Dedifferentiated amniotic fluid mesenchymal stem cell (primary cell): Measurements from ENCODE around the gene SENP7.
"Not testable (repeated sequence)": the region's sequence is repeated elsewhere in the genome, so short reads cannot be mapped to it uniquely, and the experiment has no call there.

Experiments used
- DNase-seq: peaks from one replicate; pipeline ENCODE4 v3.0.0-alpha.2; 2016; ENCODE audit errors: extremely low spot score

The SENP7 gene

DNA sequence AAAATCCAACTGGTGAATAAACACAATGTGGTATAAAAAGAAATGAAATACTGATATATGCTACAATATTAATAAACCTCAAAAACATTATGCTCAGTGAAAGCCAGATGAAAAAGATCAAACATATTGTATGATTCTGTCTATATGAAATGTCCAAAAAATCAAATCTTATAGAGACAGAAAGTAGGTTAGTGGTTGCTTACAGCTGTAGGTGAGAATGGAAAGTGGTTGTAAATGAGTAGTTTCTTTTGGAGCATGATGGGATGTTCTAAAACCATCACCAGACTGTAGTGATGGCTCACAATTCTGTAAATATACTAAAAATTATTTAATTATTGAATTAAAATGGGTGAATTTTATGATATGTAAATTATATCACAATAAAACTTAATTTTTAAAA is 58.4 kb downstream of the SENP7 start:
- DNase-seq: no peak

GRCh38 chr3:101453961-101454360 is 59.1 kb downstream of the SENP7 start:
- DNase-seq: no peak

- not testable (repeated sequence) for DNase-seq
Observed at GRCh38 chr3:101438641-101439040, 74.4 kb downstream of the SENP7 start.

DNA sequence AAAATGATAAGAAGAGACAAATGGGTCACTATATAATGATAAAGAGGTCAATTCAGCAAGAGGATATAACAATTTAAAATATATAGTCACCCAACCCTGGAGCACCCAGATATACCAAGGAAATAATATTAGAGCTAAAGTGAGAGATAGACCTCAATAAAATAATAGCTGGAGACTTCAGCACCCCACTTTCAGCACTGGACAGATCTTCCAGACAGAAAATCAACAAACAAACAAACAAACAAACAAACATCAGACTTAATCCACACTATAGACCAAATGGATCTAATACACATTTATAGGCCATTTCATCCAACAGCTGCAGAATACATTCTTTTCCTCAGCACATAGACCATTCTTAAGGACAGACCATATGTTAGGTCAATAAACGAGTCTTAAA is 79.4 kb downstream of the SENP7 start:
- no peak for DNase-seq

DNA sequence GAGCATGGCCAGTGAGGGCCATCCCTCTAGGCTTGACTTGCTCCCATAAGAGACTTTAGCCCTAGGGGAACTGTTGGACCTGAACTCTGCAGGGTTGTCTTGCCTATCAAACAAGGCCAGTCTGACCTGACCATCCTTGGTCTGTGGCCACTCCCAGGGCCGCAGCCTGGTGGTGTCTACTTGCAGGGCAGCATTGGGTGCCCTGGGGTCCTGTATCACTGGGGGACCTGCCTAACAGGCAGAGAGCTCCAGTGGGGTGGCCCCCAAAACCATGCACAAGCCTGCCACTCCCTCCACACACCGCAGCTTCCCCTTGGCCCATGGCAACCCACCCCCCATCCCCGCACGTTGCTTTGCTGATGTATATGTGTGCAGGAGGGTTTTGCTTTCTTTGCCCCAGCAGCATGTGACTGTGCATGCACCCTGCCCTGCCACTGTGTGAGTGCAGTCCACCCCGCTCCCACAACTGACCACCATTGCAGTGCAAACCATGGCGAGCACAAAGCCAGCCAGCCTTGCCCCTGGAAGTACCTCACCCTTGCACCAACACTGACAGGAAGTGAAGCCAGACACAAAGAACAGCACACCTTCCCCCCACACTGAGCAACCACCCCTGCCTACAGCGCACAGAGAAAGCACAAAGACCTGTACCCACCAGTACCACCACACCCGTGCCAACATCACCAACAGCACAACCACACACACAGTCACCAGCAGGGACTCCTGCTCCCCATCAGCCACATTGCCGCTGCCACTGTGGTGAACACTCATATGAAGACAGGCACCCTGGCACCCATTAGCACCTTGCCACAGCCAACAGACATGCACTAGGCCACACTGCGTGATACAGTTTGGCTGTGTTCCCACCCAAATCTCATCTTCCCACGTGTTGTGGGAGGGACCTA is 88.8 kb downstream of the SENP7 start:
- DNase-seq: no peak

- no peak for DNase-seq
Observed at GRCh38 chr3:101418851-101419250, 94.2 kb downstream of the SENP7 start.

DNA sequence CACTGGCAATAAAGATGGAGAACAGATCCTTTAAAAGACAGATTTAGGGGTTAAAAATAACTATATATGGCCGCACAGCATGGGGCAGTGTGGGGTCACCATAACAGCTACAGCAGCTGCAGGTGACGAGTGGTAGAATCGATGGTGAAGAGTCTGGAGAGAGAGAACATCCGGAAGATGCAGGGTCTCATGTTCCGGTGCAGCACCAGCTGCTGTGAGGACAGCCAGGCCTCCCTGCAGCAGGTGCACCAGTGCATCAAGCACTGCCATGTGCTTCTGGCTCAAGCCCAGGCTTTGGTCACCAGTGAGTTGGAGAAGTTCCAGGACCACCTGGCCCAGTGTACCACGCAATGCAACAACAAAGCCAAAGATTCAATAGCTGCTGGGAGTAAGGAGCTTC is 98.9 kb downstream of the SENP7 start:
- no peak for DNase-seq

GRCh38 chr3:101413656-101414055 is 99.4 kb downstream of the SENP7 start:
- DNase-seq: no peak

DNA sequence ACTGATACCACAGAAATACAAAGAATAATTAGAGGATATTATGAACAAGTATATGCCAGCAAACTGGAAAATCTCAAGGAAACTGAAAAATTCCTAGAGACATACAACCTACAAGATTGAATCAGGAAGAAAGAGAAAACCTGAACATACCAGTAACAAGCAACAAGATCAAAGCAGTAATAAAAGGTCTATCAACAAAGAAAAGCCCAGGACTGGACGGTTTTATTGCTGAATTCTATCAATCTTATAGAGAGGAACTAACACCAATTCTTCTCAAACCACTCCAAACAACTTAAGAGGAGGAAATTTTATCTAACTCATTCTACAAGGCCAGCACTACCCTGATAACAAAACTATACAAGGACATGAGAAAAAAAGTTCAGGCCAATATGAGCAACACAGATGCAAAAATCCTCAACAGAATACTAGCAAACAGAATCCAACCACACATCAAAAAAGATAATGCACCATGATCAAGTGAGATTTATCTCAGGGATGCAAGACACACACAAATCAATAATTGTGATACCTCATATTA is 121.5 kb downstream of the SENP7 start:
- no peak for DNase-seq

GRCh38 chr3:101388706-101389105 is 124.3 kb downstream of the SENP7 start:
- no peak for DNase-seq

- no peak for DNase-seq
Observed at GRCh38 chr3:101387351-101387750, 125.7 kb downstream of the SENP7 start.

DNA sequence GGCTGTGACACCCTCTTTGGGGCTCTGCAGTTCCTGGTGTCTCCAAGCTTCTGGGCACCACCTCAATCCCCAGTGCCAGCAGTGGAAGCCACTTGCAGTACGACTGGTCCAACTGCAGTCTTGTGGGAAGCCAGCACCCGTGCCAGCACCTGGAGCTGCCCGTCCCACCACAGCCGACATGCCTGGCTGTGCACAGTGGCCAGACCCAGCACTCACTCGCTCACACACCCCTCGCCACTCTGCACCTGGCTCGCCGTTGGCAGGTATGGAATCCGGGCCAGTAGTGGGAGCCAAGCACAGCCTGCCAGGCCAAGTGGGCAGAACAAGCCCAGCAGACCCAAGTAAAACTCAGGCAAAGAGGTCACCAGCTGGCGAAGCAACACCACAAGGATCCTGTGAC is 128.6 kb downstream of the SENP7 start:
- DNase-seq: no peak

DNA sequence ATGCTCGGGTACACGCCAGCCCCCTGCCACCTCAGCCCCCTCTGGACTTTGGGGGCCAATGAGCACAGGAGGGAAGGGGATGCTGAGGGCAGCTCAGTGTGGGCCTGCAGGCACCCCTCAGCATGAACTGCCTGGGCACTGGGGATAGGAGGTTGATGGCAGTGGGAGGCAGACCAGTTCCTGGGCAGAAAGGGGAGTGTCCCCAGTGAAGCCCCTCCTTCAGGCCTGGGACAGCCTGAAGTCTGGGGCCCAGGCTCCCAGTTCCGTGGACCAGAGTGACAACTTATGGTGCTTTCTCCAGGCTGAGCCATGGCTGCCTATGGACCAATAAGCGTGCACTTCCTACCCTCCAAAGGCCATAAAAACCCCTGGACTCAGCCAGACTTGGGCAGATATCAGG is 129.4 kb downstream of the SENP7 start:
- no peak for DNase-seq

- no peak for DNase-seq
Observed at GRCh38 chr3:101383156-101383575, 129.8 kb downstream of the SENP7 start.

DNA sequence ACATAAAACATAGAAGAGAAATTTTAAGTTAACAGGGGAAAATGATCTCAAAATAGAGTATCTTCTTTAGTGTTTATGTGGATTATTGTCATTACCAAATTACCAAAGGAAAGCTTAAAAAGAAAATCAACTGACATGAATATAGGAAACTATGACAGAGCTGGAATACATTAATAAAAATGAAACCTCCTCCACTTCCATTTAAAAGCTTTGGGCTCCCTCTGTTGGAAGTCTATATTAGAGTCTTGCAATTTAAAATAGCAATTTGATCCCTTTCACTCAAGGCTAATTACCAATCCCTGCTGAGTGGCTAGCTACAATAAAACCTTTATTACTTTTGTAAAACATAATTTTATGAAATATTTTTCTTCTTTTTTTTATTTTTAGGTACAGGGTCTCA is 131.2 kb downstream of the SENP7 start:
- DNase-seq: peak; percentile 37

GRCh38 chr3:101379658-101380376 is 133.2 kb downstream of the SENP7 start:
- DNase-seq: no peak

GRCh38 chr3:101377796-101378195 is 135.2 kb downstream of the SENP7 start:
- DNase-seq: no peak

DNA sequence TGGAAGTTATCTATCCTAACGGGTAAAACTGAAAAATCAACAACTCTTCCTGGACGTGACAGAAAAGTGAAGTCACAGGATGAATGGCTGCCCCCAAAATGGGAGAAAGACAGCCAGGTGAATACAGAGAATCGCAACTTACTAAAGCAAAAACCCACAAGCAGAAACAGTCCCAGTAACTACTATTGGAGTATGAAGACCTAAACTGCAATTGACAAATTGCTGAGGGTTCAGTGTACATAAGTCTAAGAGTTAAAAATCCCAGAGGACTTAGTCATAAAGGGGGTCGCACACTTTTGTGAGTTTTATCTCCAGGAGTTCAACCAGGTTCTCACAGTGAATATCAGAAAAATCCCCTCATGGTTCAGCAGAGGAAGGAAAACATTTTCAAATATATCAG is 135.8 kb downstream of the SENP7 start:
- no peak for DNase-seq

DNA sequence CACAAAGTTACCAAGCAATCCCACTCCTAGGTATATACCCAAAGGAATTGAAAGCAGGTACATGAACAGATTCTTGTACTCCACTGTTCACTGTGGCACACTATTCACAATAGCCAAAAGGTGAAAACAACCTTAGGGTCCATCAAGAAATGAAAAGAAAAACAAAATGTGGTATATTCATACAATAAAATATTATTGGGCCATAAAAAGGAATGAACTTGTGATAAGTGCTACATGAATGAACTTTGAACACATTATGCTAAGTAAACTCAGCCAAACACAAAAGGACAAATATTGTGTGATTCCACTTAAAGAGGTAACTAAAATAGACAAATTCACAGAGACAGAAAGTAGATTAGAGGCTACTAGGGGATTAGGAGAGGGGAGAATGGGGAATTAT is 137.4 kb downstream of the SENP7 start:
- no peak for DNase-seq

DNA sequence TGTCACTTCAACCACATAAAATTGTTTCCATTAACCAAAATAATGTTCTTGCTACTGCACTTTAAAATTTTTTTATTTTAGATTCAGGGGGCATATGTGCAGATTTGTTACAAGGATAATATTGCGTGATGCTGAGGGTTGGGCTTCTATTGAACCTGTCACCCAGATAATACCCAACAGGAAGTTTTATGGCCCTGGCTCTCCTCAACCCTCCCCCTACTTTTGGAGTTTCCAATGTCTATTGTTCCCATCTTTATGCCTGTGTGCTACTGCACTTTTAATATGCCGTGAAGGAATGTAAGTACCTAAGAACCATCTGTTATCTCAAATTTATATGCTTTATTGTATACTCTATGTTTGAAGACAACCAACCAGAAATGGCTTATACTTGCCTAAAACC is 150.6 kb downstream of the SENP7 start:
- no peak for DNase-seq

DNA sequence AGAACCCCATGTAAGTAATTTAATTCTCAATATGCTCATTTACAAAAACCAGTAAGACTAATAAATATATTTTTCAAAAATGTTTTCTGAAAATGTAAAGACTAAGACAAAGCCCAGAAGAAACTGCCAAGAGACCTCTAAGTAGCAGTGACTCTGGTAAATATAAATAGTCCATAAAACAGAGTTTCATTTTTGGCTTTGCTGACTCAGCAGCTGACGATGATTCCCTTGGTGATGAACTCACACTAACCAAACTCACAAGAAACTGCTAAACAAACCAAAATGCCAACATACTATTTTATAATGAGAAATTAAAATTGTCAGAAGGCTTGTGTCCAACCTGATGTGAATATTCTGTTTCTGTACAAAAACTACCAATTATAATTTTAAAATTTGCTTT is 161.2 kb downstream of the SENP7 start:
- DNase-seq: no peak

- DNase-seq: no peak
Observed at GRCh38 chr3:101340591-101340990, 172.4 kb downstream of the SENP7 start.

GRCh38 chr3:101333883-101334282 is 179.1 kb downstream of the SENP7 start:
- no peak for DNase-seq
